LNCAP (cell line): ENCODE data around the gene C1orf174.

Source experiments
- TF ChIP-seq, protein P1 (sequence below): fragments of 450-650 bp; IDR thresholded peaks from 2 replicates; pipeline ENCODE4 v1.5.1; 2017; ENCODE audit warnings: mild to moderate bottlenecking

The C1orf174 gene

DNA sequence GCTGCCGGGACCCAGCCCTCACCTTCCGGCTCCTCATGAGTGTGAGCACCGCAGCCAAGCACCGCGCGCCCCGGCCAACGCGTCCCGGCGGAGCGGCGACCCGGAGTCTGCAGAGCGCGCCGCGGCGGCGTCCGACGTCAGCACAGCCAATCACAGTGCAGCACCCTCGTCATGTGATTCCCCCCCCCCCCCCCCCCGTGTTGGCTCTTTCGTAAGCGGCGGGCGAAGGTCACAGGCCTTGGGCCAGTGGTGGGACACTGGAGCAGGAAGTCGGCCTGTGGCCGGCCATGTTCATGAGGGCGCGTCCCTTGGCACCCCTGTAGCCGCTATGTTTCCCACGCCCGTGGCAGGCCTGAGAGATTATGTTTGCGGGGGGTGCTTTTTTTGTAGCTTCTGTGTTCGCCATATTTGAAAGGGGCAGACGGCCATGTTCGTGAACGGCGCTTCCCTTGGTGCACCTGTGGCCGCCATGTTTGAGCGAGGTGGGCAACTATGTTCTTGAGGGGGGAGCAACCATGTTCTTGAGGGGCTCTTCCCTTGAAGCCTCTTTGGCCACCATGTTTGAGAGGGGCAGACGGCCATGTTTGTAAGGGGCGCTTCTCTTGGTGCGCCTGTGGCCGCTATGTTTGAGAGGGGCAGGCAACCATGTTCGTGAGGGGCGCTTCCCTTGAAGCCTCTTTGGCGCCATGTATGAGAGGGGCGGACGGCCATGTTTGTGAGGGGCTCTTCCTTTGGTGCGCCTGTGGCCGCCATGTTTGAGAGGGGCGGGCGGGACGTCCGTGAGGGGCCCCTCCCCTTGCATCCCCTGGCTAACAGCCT lies at the start of gene C1orf174:
C1orf174 (minus strand) TSS at position 123 of the 819 bp plus-strand sequence; CDS start at position 37, 86 bp downstream.
- TF ChIP-seq, protein P1, sequence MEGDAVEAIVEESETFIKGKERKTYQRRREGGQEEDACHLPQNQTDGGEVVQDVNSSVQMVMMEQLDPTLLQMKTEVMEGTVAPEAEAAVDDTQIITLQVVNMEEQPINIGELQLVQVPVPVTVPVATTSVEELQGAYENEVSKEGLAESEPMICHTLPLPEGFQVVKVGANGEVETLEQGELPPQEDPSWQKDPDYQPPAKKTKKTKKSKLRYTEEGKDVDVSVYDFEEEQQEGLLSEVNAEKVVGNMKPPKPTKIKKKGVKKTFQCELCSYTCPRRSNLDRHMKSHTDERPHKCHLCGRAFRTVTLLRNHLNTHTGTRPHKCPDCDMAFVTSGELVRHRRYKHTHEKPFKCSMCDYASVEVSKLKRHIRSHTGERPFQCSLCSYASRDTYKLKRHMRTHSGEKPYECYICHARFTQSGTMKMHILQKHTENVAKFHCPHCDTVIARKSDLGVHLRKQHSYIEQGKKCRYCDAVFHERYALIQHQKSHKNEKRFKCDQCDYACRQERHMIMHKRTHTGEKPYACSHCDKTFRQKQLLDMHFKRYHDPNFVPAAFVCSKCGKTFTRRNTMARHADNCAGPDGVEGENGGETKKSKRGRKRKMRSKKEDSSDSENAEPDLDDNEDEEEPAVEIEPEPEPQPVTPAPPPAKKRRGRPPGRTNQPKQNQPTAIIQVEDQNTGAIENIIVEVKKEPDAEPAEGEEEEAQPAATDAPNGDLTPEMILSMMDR = no peak

DNA sequence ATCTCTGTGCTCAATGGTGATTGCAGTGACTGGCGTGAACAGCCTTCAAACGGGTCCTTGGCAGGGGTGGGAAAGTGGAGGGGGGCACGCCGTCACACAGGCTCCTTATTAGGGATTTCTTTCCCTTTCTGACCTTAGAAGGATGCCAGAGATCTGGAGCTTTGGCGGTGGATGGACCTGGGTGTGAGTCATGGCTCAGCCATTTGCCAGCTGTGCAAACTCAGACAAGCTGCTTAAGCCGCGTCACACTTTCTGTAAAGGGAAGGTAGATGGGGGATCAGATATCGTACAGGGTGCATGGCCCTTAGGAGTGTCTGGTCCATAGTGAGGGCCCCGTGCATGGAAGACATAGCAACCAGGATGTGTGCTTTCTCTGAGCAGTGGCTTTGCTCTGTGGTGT lies 48.3 kb upstream of the C1orf174 start:
- TF ChIP-seq, protein P1 = no peak

DNA sequence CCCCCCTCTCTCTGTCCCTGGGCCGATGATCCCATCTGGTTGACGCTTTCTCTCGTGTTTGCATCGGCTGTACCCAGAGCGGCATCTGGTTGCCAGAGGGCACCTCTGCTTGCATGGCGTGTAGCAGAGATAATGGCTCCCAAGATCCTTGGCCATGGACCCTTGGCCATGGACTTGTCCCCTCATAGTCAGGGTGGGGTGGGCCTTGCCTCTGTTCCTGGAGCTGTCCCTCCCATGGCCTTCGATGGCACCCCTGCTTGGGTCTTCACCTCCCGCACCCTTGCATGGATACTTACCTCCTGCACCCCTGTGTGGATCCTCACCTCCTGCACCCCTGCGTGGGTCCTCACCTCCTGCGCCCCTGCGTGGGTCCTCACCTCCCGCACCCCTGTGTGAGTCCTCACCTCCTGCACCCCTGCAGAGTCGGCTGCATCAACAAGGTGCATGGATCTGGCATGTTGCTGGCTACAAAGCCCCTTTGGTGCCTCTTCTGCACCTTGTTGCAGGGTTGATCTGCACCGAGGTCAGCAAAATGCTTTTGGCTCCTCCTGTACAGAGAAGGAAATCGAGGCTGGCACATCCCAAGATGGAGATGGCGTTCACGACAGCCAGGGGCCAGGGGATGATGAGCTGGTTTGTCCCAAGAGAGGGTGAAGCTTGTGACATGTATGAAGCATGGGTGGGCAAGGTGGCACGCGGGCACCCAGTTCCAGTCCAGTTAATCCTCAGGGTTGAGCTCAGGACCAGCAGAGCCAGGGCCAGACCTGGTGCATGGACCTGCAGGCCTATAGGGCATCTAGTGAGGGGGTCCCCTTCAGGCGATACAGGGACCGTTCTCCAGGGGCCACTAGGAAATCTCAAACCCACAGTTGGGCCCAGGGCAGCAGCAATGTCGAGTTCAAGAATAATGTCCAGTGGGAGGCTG lies 46.1 kb upstream of the C1orf174 start:
- TF ChIP-seq, protein P1 = no peak

DNA sequence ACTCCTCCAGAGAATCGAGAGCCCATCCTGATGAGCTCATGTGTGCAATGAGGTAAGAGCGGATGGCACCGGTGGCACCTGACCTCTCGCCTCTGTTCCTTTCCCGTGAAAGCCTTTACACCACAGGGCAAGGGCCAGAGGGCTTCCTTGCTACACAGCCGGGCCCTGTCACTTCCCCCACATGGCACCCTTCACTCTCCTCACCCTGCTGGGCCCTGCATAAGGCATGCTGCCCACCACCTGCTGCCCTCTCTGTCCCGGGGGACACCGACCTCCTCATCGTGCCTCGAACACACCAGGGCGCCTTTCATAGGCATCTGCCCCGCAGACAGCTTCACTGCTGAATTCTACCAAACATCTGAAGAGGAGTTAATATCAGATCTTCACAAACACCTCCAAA lies 45.1 kb upstream of the C1orf174 start:
- TF ChIP-seq, protein P1 = no peak

DNA sequence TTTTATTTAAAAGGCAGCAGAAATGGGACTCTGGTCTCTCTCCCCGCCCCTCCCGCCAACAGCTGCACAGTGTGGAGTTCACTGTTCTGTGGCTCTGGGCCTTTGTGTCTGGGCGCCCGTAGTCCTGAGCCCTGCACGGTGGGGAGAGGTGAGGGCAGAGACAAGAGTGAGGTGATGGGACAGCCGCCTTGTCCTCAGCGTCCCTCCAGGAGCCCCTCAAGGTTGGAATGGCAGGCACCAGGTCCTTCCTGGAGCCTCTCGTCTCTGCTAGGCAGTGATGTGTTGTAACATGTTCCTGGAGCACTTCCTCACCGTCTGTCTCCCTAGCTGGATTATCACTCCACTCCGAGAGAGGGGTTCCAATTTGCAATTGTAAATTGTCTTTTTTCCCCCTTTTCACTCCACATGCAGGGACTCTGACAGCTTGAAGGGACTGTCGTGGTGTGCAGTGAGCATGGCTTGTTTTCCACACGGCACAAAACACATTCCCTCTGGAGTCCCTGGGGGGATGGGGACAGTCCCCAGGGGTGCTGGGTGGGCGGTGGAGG lies 44.6 kb upstream of the C1orf174 start:
- TF ChIP-seq, protein P1 = no peak

DNA sequence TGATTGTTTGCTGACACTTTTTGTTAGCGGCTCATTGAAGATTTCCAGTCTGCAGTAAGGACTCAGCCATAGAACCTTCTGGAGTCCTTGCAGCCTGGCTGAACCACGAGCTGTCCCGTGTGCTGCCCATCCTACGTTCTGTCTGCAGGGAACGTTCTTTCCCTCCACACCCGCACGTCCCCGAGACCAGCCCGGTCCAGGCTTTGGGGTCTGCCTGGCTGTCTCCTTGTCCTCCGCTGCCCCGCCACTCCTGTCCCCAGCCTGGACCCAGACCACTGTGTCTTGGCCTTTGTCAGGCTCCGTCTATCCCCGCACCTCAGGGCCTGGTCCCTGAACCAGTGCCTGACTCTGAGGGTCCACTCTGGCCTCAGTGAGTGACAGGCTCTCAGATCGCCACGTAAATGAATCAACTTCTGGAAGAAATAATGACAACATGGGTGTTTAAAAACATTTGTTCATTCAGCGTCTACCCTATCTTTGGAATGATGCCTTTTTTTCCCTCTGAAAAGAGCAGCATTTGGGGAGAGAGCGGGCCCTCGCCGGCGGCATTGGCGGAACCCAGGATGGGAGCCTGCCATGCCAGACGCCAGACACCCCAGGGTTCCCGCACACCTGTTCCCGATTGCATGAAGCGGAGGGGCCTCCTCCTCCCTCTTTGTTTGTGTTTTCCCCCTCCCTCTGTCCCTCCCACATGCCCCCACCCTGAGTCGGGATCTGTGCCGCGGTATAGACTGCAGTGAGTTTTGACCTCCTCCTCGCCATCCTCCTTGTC lies 43.9 kb upstream of the C1orf174 start:
- TF ChIP-seq, protein P1 = no peak

DNA sequence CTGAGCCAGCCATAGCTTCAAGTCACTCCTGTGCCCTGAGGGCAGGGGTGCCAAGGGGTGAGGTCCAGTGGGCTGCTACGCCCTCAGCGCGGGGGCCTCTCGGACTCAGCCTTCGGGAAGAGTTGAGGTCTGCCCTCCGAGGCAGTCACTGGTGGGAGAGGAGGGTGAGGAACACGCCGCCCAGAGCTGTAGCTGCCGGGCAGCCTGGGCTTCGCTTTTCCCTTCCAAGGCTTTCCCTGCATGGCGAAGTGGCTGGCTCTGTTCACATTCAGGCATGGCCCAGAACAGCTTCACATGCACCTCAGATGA lies 43.0 kb upstream of the C1orf174 start:
- TF ChIP-seq, protein P1 = no peak
